Thyroid gland (tissue), 4 donors: Measurements from ENCODE around the gene FSTL3. TPM values are rescaled to one million over a fixed set of nuclear protein-coding genes. Genes with fewer than 3 reads are reported as not detected.

Source experiments
- DNase-seq, 2 donors: peaks; one replicate each; pipeline ENCODE4 v3.0.0-alpha.2; 2019
- H3K27ac ChIP-seq, 3 donors: fragments of 200-600 bp; sonication (generic); 1 replicate in 2 of 3; 2 replicates in 1 of 3; pipeline ENCODE4 v1.5.1; 2016 to 2019; ENCODE audit warnings: mild to moderate bottlenecking in 1 of 3, moderate library complexity in 1 of 3
- H3K27me3 ChIP-seq: fragments of 200-600 bp; sonication (generic); one replicate; pipeline ENCODE4 v1.5.1; 2019
- H3K36me3 ChIP-seq, 2 donors: fragments of 200-600 bp; sonication (generic); one replicate each; pipeline ENCODE4 v1.5.1; 2016 to 2019
- H3K4me1 ChIP-seq, 2 donors: fragments of 200-600 bp; sonication (generic); one replicate each; pipeline ENCODE4 v1.5.1; 2017 to 2019
- H3K4me3 ChIP-seq, 3 donors: fragments of 200-600 bp; sonication (generic); replicated peaks in 1 of 3; 1 replicate in 2 of 3; 2 replicates in 1 of 3; pipeline ENCODE4 v1.5.1; 2016; ENCODE audit warnings: mild to moderate bottlenecking in 1 of 3
- H3K9me3 ChIP-seq: fragments of 200-600 bp; sonication (generic); one replicate; pipeline ENCODE4 v1.5.1; 2017
- POLR2A ChIP-seq, 2 donors: fragments of 450-650 bp; IDR thresholded peaks; one replicate each; pipeline ENCODE4 v1.6.1; 2017; ENCODE audit warnings: antibody characterized with exemption in 2 of 2, mild to moderate bottlenecking in 2 of 2, moderate library complexity in 1 of 2
- WGBS, 2 donors: methylation state at CpG; one replicate each; pipeline ENCODE4 v1.1.5; 2017; 5-methylcytosine and 5-hydroxymethylcytosine counted together
- intact Hi-C: fragments of 100-400 bp; cut with DNase I; formaldehyde crosslinking; loops from one replicate; pipeline ENCODE4 v1.15.1; 2023
- total RNA-seq, 4 donors: library from RNA; depleted of rRNA; stranded (reverse); fragments of >200 nt; gene quantifications; one replicate each; pipeline ENCODE4 v1.2.3, GENCODE V29; 2016
- TF ChIP-seq, protein P1 (sequence below), 6 experiments: fragments of 200-600 bp in 3 of 6; fragments of 450-650 bp in 3 of 6; sonication (generic) in 3 of 6; IDR thresholded peaks; one replicate each; pipeline ENCODE4 v1.5.1; 2016 to 2019; ENCODE audit warnings: antibody characterized with exemption in 6 of 6, mild to moderate bottlenecking in 2 of 6, inconsistent platforms in 1 of 6, moderate library complexity in 1 of 6

The FSTL3 gene
- total RNA-seq, 4 donors from 2014 or later, result 16.2 to 73.4 (median 62.9) TPM

DNA sequence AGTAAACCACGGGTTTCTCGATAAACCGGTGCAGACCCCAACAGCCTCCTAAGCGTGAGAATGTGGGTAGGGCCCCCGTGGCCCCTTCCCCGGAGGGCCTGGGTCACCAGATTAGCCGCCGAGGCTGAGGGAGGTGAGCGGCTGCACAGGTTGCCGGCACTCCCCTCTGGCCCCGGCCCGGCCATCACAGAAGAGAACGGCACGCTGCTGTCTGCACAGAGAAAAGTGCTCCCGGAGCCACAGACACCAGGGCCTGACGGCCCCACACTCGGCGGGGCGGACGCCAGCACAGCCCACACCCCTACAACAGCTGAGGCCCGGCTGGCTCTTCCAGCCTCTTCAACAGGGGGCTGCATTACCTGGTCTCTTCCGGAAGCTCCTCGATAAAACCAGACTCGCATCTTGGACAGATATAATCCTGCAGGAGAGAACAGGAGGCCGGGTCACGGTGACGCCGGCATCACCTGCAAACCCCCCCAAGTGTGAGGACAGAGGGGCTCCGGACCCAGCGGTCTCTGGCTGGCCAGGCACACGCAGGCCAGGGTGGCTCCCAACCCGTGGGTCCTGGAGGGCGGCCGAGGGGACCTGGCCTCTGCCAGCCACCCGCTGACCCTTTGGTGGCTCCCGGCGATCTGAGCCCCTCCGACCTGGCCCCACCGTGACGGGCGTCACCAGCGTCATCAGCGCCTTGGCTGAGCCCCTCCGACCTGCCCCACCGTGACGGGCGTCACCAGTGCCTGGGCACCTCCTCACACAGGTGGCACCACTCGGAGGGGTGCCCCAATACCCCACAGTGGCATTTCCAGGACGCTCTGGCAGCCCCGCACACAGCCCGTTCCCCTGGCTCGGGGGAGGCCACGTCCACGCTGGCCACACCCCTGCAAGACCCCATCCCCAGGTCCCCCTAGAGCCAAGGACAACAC is 23.5 kb upstream of the FSTL3 start:
- 95 to 97% methylated on average over 12 to 43 of the region's 54 CpGs for WGBS, 2 donors
- peaks cover 26 to 35% of the 10 kb centered on the region in 2 donors for H3K36me3 ChIP-seq

DNA sequence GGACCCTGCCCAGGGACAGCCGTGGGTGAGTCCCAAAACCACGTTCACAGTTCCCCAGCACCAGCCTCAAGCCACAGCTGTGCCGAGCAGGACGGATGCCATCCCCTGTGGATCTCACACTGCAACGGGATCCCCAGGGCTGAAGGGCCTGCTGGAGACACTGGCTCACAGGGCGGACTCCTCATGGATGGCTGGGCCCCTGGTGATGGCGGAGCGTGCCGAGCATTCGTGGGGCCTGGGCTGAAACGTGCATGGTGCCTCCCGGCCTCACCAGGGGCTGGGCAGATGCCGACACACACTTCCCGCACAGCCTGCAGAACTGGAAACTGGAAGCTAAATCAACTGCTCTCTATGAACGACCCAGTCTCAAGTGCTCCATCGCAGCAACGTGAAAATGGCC is 22.8 kb upstream of the FSTL3 start:
- H3K36me3 ChIP-seq, result peaks cover 19 to 28% of the 10 kb centered on the region in 2 donors
- no peak for DNase-seq
- 82 to 86% methylated on average over 6 to 15 of the region's 17 CpGs for WGBS, 2 donors
- no peak overlapping the region for H3K27ac ChIP-seq
- no peak overlapping the region for H3K4me3 ChIP-seq
- H3K9me3 ChIP-seq, result no peaks in the 10 kb centered on the region
- no peaks in the 10 kb centered on the region for H3K4me1 ChIP-seq
- TF ChIP-seq, protein P1, sequence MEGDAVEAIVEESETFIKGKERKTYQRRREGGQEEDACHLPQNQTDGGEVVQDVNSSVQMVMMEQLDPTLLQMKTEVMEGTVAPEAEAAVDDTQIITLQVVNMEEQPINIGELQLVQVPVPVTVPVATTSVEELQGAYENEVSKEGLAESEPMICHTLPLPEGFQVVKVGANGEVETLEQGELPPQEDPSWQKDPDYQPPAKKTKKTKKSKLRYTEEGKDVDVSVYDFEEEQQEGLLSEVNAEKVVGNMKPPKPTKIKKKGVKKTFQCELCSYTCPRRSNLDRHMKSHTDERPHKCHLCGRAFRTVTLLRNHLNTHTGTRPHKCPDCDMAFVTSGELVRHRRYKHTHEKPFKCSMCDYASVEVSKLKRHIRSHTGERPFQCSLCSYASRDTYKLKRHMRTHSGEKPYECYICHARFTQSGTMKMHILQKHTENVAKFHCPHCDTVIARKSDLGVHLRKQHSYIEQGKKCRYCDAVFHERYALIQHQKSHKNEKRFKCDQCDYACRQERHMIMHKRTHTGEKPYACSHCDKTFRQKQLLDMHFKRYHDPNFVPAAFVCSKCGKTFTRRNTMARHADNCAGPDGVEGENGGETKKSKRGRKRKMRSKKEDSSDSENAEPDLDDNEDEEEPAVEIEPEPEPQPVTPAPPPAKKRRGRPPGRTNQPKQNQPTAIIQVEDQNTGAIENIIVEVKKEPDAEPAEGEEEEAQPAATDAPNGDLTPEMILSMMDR (IDR thresholded peaks at IDR 0.05), result no peak
- no peak for TF ChIP-seq POLR2A (IDR thresholded peaks at IDR 0.05)
- intact Hi-C loops, result no loop called here
- H3K27me3 ChIP-seq, result no peaks in the 10 kb centered on the region

More for the DNA sequence above, 23.5 kb upstream of the FSTL3 start:
- H3K27ac ChIP-seq, result no peak overlapping the region
- no peaks in the 10 kb centered on the region for H3K4me1 ChIP-seq
- no peak for DNase-seq
- no peaks in the 10 kb centered on the region for H3K9me3 ChIP-seq
- intact Hi-C loops, result no loop called here
- no peak overlapping the region for H3K4me3 ChIP-seq
- TF ChIP-seq, protein P1 (IDR thresholded peaks at IDR 0.05), result no peak
- TF ChIP-seq POLR2A (IDR thresholded peaks at IDR 0.05), result no peak
- no peaks in the 10 kb centered on the region for H3K27me3 ChIP-seq

DNA sequence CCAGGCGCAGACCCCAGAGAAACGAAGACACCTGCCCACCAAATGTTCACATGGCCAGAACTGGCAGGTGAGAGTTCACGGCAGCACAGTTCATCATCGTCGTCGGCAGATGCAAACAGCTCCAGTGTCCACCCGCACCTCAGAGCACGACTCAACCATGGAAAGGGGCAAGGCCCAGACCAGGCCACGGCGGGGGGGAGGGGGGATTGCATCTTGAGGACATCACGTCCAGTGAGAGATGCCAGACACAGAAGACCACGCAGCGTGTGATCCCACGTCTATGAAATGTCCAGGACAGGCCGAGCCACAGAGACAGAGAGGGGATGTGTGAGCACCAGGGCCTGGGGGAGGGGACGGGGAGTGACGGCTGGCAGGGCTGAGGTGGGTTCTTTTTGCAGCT is 20.5 kb upstream of the FSTL3 start:
- 81 to 83% methylated on average over 12 to 15 of the region's 17 CpGs for WGBS, 2 donors
- no peak for TF ChIP-seq POLR2A (IDR thresholded peaks at IDR 0.05)
- TF ChIP-seq, protein P1 (IDR thresholded peaks at IDR 0.05), result no peak
- Histone ChIP-seq H3K36me3 (peaks cover 7 to 10% of the 10 kb centered on the region in 2 donors), H3K27me3 (no peaks in the 10 kb centered on the region), H3K4me1 (peaks cover 6 to 17% of the 10 kb centered on the region in 2 donors), H3K27ac (no peak overlapping the region), H3K9me3 (no peaks in the 10 kb centered on the region), H3K4me3 (no peak overlapping the region)
- intact Hi-C loops, result no loop called here
- no peak for DNase-seq

DNA sequence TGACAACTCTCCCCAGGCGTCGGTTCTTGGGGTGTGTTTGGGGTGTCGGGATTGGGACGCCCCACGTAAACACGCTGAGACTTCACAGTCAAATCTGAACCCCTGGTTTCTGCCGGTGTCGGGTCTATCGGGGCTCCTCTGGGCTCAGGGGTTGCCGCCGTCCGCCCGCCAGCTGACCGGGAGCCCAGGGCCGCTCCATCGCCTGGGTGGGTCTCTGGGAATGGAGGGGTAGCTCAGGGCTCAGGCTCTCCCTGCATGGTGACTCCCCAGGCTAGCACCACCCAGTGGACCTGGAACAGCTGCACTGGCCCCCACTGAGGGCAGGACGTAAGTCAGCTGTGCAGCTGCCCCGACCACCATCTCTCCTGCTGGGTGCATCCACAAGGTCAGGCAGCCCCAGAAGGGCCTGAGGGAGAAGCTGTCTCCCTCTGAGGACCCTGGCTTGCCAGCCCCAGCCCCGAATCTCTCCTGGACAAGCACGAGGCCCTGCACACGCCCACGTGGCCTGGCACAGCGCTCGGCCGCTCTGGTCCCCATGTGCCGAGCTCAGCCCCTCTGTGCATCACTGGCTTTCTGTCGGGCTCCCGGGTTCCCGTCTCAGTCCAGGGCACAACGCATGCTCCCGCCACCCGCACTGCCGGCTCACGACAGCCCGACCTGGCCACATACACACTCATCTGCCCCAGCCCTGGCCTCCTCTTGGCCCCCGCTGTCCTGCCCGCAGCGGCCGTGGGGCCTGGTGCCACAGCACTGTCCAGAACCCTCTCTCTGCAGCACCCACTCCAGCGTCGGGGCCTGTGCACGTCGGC is 19.2 kb upstream of the FSTL3 start:
- TF ChIP-seq, protein P1 (IDR thresholded peaks at IDR 0.05), result no peak
- no peak for TF ChIP-seq POLR2A (IDR thresholded peaks at IDR 0.05)
- H3K4me3 ChIP-seq, result no peak overlapping the region
- H3K4me1 ChIP-seq, result peaks cover 18 to 30% of the 10 kb centered on the region in 2 donors
- no peak for DNase-seq
- H3K36me3 ChIP-seq, result no peaks in the 10 kb centered on the region
- 87 to 92% methylated on average over 22 to 30 of the region's 43 CpGs for WGBS, 2 donors
- intact Hi-C loops, result no loop called here
- H3K27me3 ChIP-seq, result no peaks in the 10 kb centered on the region
- no peak overlapping the region for H3K27ac ChIP-seq
- H3K9me3 ChIP-seq, result no peaks in the 10 kb centered on the region
